ENCODE results near the gene MYO1H.
"Not testable (repeated sequence)": the region's sequence is repeated elsewhere in the genome, so short reads cannot be mapped to it uniquely, and the experiment has no call there.

Gene MYO1H

DNA sequence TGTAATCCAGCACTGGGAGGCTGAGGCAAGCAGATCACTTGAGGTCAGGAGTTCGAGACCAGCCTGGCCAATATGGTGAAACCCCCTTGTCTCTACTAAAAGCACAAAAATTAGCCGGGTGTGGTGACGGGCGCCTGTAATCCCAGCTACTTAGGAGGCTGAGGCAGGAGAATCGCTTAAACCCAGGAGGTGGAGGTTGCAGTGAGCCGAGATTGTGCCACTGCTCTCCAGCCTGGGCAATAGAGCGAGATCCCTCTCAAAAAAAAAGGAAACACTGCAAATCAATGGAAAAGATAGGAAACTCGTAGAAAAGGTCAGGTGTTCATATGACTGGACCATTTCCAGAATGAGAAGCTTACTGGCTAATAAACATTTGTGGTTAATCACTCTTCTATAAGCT lies 26.4 kb upstream of the MYO1H start:
- not testable (repeated sequence) for H3K27ac ChIP-seq (ENCODE audit: low read depth, low read length); H4K5ac ChIP-seq (ENCODE audit: low read length); H2BK15ac ChIP-seq (replicated peaks; ENCODE audit: low read depth); H3K23ac ChIP-seq (ENCODE audit: low read length); H3K36me3 ChIP-seq (ENCODE audit: control insufficient read depth, insufficient read depth, low read length); H3K27me3 ChIP-seq (ENCODE audit: insufficient read depth, low read length, poor library complexity); H3K4ac ChIP-seq (ENCODE audit: low read depth, low read length); H3K4me1 ChIP-seq (ENCODE audit: control insufficient read depth, low read depth, low read length); H2BK120ac ChIP-seq (ENCODE audit: low read depth, low read length); H3K79me1 ChIP-seq (ENCODE audit: low read length); H3K56ac ChIP-seq (ENCODE audit: low read length); H3K79me2 ChIP-seq (ENCODE audit: control insufficient read depth, insufficient read depth, low read length); H3K4me3 ChIP-seq (ENCODE audit: low read length); H3K18ac ChIP-seq (ENCODE audit: low read length); H3K9ac ChIP-seq (ENCODE audit: low read length); DNase-seq; H2AK5ac ChIP-seq (ENCODE audit: low read length); H2BK5ac ChIP-seq (ENCODE audit: low read length); H3K4me2 ChIP-seq (ENCODE audit: low read length); H4K8ac ChIP-seq (ENCODE audit: low read depth, low read length)
- WGBS (ENCODE audit: extremely low coverage, insufficient coverage, low lambda C conversion rate) = no CpG with 5 or more reads among the region's 8 CpGs

- Histone ChIP-seq H3K4me1 (ENCODE audit: control insufficient read depth, low read depth, low read length) (no peaks in the 10 kb centered on the region), H3K27me3 (ENCODE audit: insufficient read depth, low read length, poor library complexity) (no peaks in the 10 kb centered on the region), H3K79me1 (ENCODE audit: low read length) (no peaks in the 10 kb centered on the region), H2BK120ac (ENCODE audit: low read depth, low read length) (no peak overlapping the region), H4K5ac (ENCODE audit: low read length) (no peak overlapping the region), H3K23ac (ENCODE audit: low read length) (no peak overlapping the region), H3K4me3 (ENCODE audit: low read length) (no peak overlapping the region), H3K56ac (ENCODE audit: low read length) (no peak overlapping the region), H4K8ac (ENCODE audit: low read depth, low read length) (no peak overlapping the region), H2AK5ac (ENCODE audit: low read length) (no peak overlapping the region), H3K9ac (ENCODE audit: low read length) (no peak overlapping the region), H3K18ac (ENCODE audit: low read length) (no peak overlapping the region), H3K79me2 (ENCODE audit: control insufficient read depth, insufficient read depth, low read length) (no peaks in the 10 kb centered on the region), H3K36me3 (ENCODE audit: control insufficient read depth, insufficient read depth, low read length) (no peaks in the 10 kb centered on the region), H2BK15ac (replicated peaks; ENCODE audit: low read depth) (no peak overlapping the region), H3K4ac (ENCODE audit: low read depth, low read length) (no peak overlapping the region), H3K4me2 (ENCODE audit: low read length) (no peak overlapping the region), H3K27ac (ENCODE audit: low read depth, low read length) (no peak overlapping the region), H2BK5ac (ENCODE audit: low read length) (no peak overlapping the region)
- WGBS (ENCODE audit: extremely low coverage, insufficient coverage, low lambda C conversion rate) = no CpG with 5 or more reads among the region's 3 CpGs
- DNase-seq = no peak
These were observed 18.7 kb upstream of the MYO1H start for GRCh38 chr12:109329003-109329402.

GRCh38 chr12:109329686-109330085 lies 18.0 kb upstream of the MYO1H start:
- DNase-seq = no peak
- no peak overlapping the region for H3K4me2 ChIP-seq (ENCODE audit: low read length)

DNA sequence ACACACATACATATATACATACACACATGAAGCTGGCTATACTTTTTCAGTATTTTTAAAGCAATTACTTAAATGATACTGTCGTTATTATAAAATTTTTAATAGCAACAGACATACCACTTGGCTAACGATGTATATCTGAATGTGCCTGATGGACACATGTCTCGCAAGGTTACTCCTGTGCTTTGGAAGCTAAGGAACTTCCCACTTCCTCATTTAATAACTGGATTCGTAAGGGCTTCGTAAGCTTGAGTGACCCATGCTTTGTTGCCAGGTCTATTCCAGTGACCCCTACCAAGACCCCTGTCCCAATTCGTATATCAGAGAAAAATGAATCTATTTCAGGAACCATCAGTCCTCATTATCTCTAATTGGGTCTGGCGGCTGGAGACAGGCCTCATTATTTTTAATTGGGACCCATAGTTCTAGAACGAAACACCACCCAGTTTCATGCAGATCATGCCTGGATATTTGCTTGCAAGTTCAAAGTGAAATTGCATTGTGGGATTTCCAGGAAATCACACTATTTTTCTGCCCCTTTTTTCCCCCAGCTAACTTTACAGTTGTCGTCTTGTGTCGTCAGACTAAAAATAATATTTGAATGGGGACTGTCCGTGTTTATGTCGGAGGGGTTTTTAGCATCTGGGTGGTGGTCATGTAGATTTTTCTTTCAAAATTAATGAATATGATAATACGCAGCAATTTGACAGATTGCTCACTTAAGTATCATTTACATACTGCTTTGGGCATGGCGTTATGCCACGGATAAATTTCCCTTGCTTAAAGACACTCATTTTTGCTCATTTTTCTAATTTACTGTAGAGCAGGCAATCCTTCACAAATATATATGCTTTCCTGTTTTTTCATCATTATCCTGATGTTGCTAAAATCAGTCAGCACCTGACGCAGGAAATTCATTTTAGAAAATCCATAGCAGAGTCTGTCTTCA lies 17.1 kb upstream of the MYO1H start:
- no peak overlapping the region for H3K4me3 ChIP-seq (ENCODE audit: low read length)
- H2BK120ac ChIP-seq (ENCODE audit: low read depth, low read length) = no peak overlapping the region
- no peaks in the 10 kb centered on the region for H3K79me2 ChIP-seq (ENCODE audit: control insufficient read depth, insufficient read depth, low read length)
- no peaks in the 10 kb centered on the region for H3K27me3 ChIP-seq (ENCODE audit: insufficient read depth, low read length, poor library complexity)
- no peak overlapping the region for H3K27ac ChIP-seq (ENCODE audit: low read depth, low read length)
- H4K8ac ChIP-seq (ENCODE audit: low read depth, low read length) = no peak overlapping the region
- no peak overlapping the region for H3K56ac ChIP-seq (ENCODE audit: low read length)
- no peak overlapping the region for H3K23ac ChIP-seq (ENCODE audit: low read length)
- no peaks in the 10 kb centered on the region for H3K79me1 ChIP-seq (ENCODE audit: low read length)
- no peaks in the 10 kb centered on the region for H3K36me3 ChIP-seq (ENCODE audit: control insufficient read depth, insufficient read depth, low read length)
- no peak overlapping the region for H2AK5ac ChIP-seq (ENCODE audit: low read length)
- no peak for DNase-seq
- H4K5ac ChIP-seq (ENCODE audit: low read length) = no peak overlapping the region
- no peaks in the 10 kb centered on the region for H3K4me1 ChIP-seq (ENCODE audit: control insufficient read depth, low read depth, low read length)
- no peak overlapping the region for H2BK5ac ChIP-seq (ENCODE audit: low read length)
- no peak overlapping the region for H2BK15ac ChIP-seq (replicated peaks; ENCODE audit: low read depth)
- no CpG with 5 or more reads among the region's 16 CpGs for WGBS (ENCODE audit: extremely low coverage, insufficient coverage, low lambda C conversion rate)
- no peak overlapping the region for H3K9ac ChIP-seq (ENCODE audit: low read length)
- H3K4ac ChIP-seq (ENCODE audit: low read depth, low read length) = no peak overlapping the region
- no peak overlapping the region for H3K4me2 ChIP-seq (ENCODE audit: low read length)
- no peak overlapping the region for H3K18ac ChIP-seq (ENCODE audit: low read length)

More at GRCh38 chr12:109329686-109330085, 18.0 kb upstream of the MYO1H start:
- Histone ChIP-seq H3K18ac (ENCODE audit: low read length) (no peak overlapping the region), H3K56ac (ENCODE audit: low read length) (no peak overlapping the region), H3K4me1 (ENCODE audit: control insufficient read depth, low read depth, low read length) (no peaks in the 10 kb centered on the region), H2BK15ac (replicated peaks; ENCODE audit: low read depth) (no peak overlapping the region), H3K4ac (ENCODE audit: low read depth, low read length) (no peak overlapping the region), H2AK5ac (ENCODE audit: low read length) (no peak overlapping the region), H4K8ac (ENCODE audit: low read depth, low read length) (no peak overlapping the region), H3K79me2 (ENCODE audit: control insufficient read depth, insufficient read depth, low read length) (no peaks in the 10 kb centered on the region), H3K27me3 (ENCODE audit: insufficient read depth, low read length, poor library complexity) (no peaks in the 10 kb centered on the region), H3K4me3 (ENCODE audit: low read length) (no peak overlapping the region), H3K9ac (ENCODE audit: low read length) (no peak overlapping the region), H4K5ac (ENCODE audit: low read length) (no peak overlapping the region), H3K23ac (ENCODE audit: low read length) (no peak overlapping the region), H3K79me1 (ENCODE audit: low read length) (no peaks in the 10 kb centered on the region), H3K36me3 (ENCODE audit: control insufficient read depth, insufficient read depth, low read length) (no peaks in the 10 kb centered on the region), H3K27ac (ENCODE audit: low read depth, low read length) (no peak overlapping the region), H2BK5ac (ENCODE audit: low read length) (no peak overlapping the region), H2BK120ac (ENCODE audit: low read depth, low read length) (no peak overlapping the region)
- no CpG with 5 or more reads among the region's 7 CpGs for WGBS (ENCODE audit: extremely low coverage, insufficient coverage, low lambda C conversion rate)

DNA sequence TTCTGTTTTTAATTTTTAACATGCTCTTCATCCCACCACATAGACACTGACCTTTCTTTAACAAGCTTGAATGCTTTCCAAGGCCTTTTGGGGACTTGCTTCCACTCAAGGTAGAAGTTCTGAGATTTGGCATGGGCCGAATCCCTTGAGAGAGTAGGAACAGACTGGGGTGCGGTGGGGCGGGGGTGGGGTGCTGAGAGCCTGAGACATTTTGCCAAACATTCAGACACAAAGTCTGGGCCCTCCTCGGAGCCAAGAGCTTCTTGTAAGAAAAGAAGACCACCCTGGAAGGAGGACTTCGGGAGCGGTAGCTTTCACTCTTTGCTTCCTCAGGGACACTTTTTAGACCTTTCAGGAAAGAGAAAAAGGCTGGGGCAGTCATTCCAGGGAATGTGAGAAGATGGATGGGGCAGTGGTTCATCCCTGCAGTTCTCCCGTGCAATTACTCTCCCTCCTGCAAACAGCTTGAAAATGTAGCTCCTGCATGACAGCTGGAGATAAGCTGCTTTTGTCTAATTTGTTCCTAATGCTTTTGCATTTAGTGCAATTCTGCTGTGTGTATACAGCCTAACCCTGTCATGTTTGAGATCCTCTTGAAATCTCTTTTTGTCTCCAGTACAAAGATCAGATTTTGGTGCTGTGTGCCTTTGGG lies 16.3 kb upstream of the MYO1H start:
- no peak overlapping the region for H2BK5ac ChIP-seq (ENCODE audit: low read length)
- no peak overlapping the region for H3K56ac ChIP-seq (ENCODE audit: low read length)
- H2BK15ac ChIP-seq (replicated peaks; ENCODE audit: low read depth) = no peak overlapping the region
- H3K79me2 ChIP-seq (ENCODE audit: control insufficient read depth, insufficient read depth, low read length) = no peaks in the 10 kb centered on the region
- no peaks in the 10 kb centered on the region for H3K27me3 ChIP-seq (ENCODE audit: insufficient read depth, low read length, poor library complexity)
- H3K23ac ChIP-seq (ENCODE audit: low read length) = no peak overlapping the region
- no peak overlapping the region for H3K9ac ChIP-seq (ENCODE audit: low read length)
- H3K18ac ChIP-seq (ENCODE audit: low read length) = no peak overlapping the region
- H3K79me1 ChIP-seq (ENCODE audit: low read length) = no peaks in the 10 kb centered on the region
- no peak overlapping the region for H3K4ac ChIP-seq (ENCODE audit: low read depth, low read length)
- H3K4me2 ChIP-seq (ENCODE audit: low read length) = no peak overlapping the region
- WGBS (ENCODE audit: extremely low coverage, insufficient coverage, low lambda C conversion rate) = no CpG with 5 or more reads among the region's 7 CpGs
- no peak overlapping the region for H2BK120ac ChIP-seq (ENCODE audit: low read depth, low read length)
- H4K5ac ChIP-seq (ENCODE audit: low read length) = no peak overlapping the region
- H3K4me3 ChIP-seq (ENCODE audit: low read length) = no peak overlapping the region
- no peak overlapping the region for H2AK5ac ChIP-seq (ENCODE audit: low read length)
- H3K36me3 ChIP-seq (ENCODE audit: control insufficient read depth, insufficient read depth, low read length) = no peaks in the 10 kb centered on the region
- no peak for DNase-seq
- H4K8ac ChIP-seq (ENCODE audit: low read depth, low read length) = no peak overlapping the region
- H3K4me1 ChIP-seq (ENCODE audit: control insufficient read depth, low read depth, low read length) = no peaks in the 10 kb centered on the region
- no peak overlapping the region for H3K27ac ChIP-seq (ENCODE audit: low read depth, low read length)

All from mesendoderm (in vitro differentiated cells).